HepG2 (cell line): ENCODE measurements around the gene STAT1. TPM values are rescaled to one million over a fixed set of nuclear protein-coding genes. Genes with fewer than 3 reads are reported as not detected.
A peak's percentile ranks its signal among the peaks of the same experiment; 100 is the strongest.

Source experiments
- ATAC-seq: fragments of 200-7000 bp; cut with Tn5 transposase; 3 replicates; pipeline ENCODE4 v1.9.1; 2020; ENCODE audit warnings: mild to moderate bottlenecking, moderate library complexity
- BruUV-seq: library from RNA; stranded (reverse); fragments of 400-500 nt; replicated peaks from 2 replicates; lab custom pipeline; 2021; lab: Mats Ljungman, UMichigan
- CTCF ChIA-PET: fragments of 300-600 bp; formaldehyde crosslinking; extraction: SDS; loops from one replicate; lab custom pipeline; 2021; ENCODE audit warnings: low total read pairs, inconsistent platforms, low intra/inter-chr PET ratio; lab: Yijun Ruan, JAX
- POLR2A ChIA-PET: fragments of 350-600 bp; sonication (Branson Sonifier 250); formaldehyde crosslinking; loops from one replicate; lab custom pipeline; 2020; ENCODE audit warnings: antibody characterized with exemption, inconsistent platforms; lab: Yijun Ruan, JAX
- DNase-seq: peaks from one replicate; pipeline ENCODE4 v3.0.0-alpha.2; 2015; ENCODE audit warnings: low spot score
- FAIRE-seq: peaks from 3 replicates; lab custom pipeline; 2011; peaks lifted over from hg19 to GRCh38; lab: Jason Lieb, UNC
- H2AFZ ChIP-seq: one replicate; pipeline ENCODE4 v1.6.1; 2011; ENCODE audit warnings: low read length, inconsistent platforms
- H3K27ac ChIP-seq: fragments of 300-600 bp; 3 replicates; pipeline ENCODE4 v1.8.0; 2011; ENCODE audit warnings: mixed run types, mild to moderate bottlenecking, mixed read lengths, low read length, inconsistent platforms; ENCODE audit not compliant: insufficient read depth; ENCODE audit errors: extremely low read length
- H3K27me3 ChIP-seq, 2 experiments: fragments of 200-600 bp in 1 of 2; 2 replicates in 1 of 2; 3 replicates in 1 of 2; pipeline versions ENCODE4 v1.6.0 to v1.8.0; 2011; ENCODE audit warnings: low read length in 2 of 2, mild to moderate bottlenecking in 2 of 2, moderate library complexity in 2 of 2, inconsistent platforms in 1 of 2; ENCODE audit not compliant: insufficient read depth in 2 of 2, control insufficient read depth in 1 of 2
- H3K36me3 ChIP-seq, 2 experiments: fragments of 200-600 bp in 1 of 2; replicated peaks in 1 of 2; 2 replicates in 1 of 2; 3 replicates in 1 of 2; pipeline versions ENCODE4 v1.5.1 to v1.8.0; 2011; ENCODE audit warnings: low read length in 2 of 2, inconsistent platforms in 1 of 2; ENCODE audit not compliant: insufficient read depth in 2 of 2, control insufficient read depth in 1 of 2
- H3K4me1 ChIP-seq: 2 replicates; pipeline ENCODE4 v1.5.1; 2012; ENCODE audit warnings: low read length, inconsistent platforms; ENCODE audit not compliant: insufficient read depth
- H3K4me2 ChIP-seq: 2 replicates; pipeline ENCODE4 v1.6.0; 2011; ENCODE audit warnings: low read depth, low read length, inconsistent platforms
- H3K4me3 ChIP-seq, 3 experiments: fragments of 200-600 bp in 1 of 3; sonication (generic), shearing (Covaris generic) in 1 of 3; replicated peaks in 1 of 3; 2 replicates each; pipeline ENCODE4 v1.5.1; 2011 to 2016; ENCODE audit warnings: low read length in 3 of 3, inconsistent platforms in 2 of 3, low read depth in 2 of 3, mild to moderate bottlenecking in 2 of 3, control low read depth in 1 of 3, mixed read lengths in 1 of 3; ENCODE audit not compliant: insufficient read depth in 1 of 3
- H3K79me2 ChIP-seq: one replicate; pipeline ENCODE4 v1.6.1; 2011; ENCODE audit warnings: low read length, inconsistent platforms; ENCODE audit not compliant: insufficient read depth
- H3K9ac ChIP-seq: 2 replicates; pipeline ENCODE4 v1.6.0; 2011; ENCODE audit warnings: mild to moderate bottlenecking, low read depth, low read length, inconsistent platforms; ENCODE audit not compliant: insufficient read depth
- H3K9me3 ChIP-seq: 2 replicates; pipeline ENCODE4 v1.5.1; 2012; ENCODE audit warnings: mild to moderate bottlenecking, low read length
- H4K20me1 ChIP-seq: 2 replicates; pipeline ENCODE4 v1.6.0; 2011; ENCODE audit warnings: inconsistent platforms, mild to moderate bottlenecking, low read length, moderate library complexity; ENCODE audit not compliant: insufficient read depth
- MNT ChIP-seq: fragments of 450-650 bp; IDR thresholded peaks from 2 replicates; pipeline ENCODE4 v1.6.1; 2016
- SP140L ChIP-seq: sonication (generic); formaldehyde crosslinking; IDR thresholded peaks from 2 replicates; pipeline ENCODE4 v1.4.0; 2020; ENCODE audit warnings: missing genetic modification reagents, borderline replicate concordance
- SSRP1 ChIP-seq: IDR thresholded peaks from 2 replicates; pipeline ENCODE4 v1.6.1; 2016; ENCODE audit warnings: control low read depth
- WGBS: methylation state at CpG from one replicate; pipeline ENCODE4 v1.1.6; 2017; ENCODE audit warnings: low lambda C conversion rate; 5-methylcytosine and 5-hydroxymethylcytosine counted together
- in situ Hi-C: cut with HindIII; loops from 2 replicates; pipeline ENCODE4 v1.10.0; 2017; ENCODE audit warnings: low pct_unique_long_range_greater_than_20kb; ENCODE audit not compliant: extremely low pct_ligation_motif_present
- intact Hi-C: fragments of 100-400 bp; cut with micrococcal nuclease; formaldehyde crosslinking; loops from one replicate; pipeline ENCODE4 v1.10.0; 2022; ENCODE audit not compliant: unreplicated experiment
- polyA plus RNA-seq, 8 experiments: library from polyadenylated mRNA; depleted of rRNA in 3 of 8; stranded (reverse) in 7 of 8; unstranded in 1 of 8; fragments of >200 nt; fragmentation: Illumina TruSeq in 4 of 8; extraction: Trizol in 4 of 8; gene quantifications; 2 replicates each; pipeline versions ENCODE4 v1.2.1 to v1.2.3, GENCODE V29; 2011 to 2016; ENCODE audit warnings: low read depth in 4 of 8, missing spikeins in 1 of 8, mixed read lengths in 1 of 8; ENCODE audit not compliant: insufficient read depth in 1 of 8
- total RNA-seq, 5 experiments: library from RNA; depleted of rRNA; stranded (reverse); fragments of >200 nt; fragmentation: Illumina TruSeq; extraction: Trizol; gene quantifications; 2 replicates each; pipeline ENCODE4 v1.2.3, GENCODE V29; 2016; ENCODE audit warnings: low read depth in 1 of 5
- TF ChIP-seq, protein P1 (sequence below): sonication (generic); formaldehyde crosslinking; IDR thresholded peaks from 2 replicates; pipeline ENCODE4 v1.5.1; 2020; ENCODE audit warnings: mild to moderate bottlenecking, missing genetic modification reagents, borderline replicate concordance

The STAT1 gene
- total and polyA plus RNA-seq, 2 of the 13 experiments (the other 11 are each of a cell fraction or from before 2014, with no cell fraction given) = 21.8 to 59.6 TPM

- CTCF ChIA-PET = no interaction called here
- in situ Hi-C loops (no loop called here), intact Hi-C loops (no loop called here)
- FAIRE-seq (no peak), DNase-seq (no peak), ATAC-seq (no peak)
- no peak for TF ChIP-seq SP140L
- TF ChIP-seq, protein P1, sequence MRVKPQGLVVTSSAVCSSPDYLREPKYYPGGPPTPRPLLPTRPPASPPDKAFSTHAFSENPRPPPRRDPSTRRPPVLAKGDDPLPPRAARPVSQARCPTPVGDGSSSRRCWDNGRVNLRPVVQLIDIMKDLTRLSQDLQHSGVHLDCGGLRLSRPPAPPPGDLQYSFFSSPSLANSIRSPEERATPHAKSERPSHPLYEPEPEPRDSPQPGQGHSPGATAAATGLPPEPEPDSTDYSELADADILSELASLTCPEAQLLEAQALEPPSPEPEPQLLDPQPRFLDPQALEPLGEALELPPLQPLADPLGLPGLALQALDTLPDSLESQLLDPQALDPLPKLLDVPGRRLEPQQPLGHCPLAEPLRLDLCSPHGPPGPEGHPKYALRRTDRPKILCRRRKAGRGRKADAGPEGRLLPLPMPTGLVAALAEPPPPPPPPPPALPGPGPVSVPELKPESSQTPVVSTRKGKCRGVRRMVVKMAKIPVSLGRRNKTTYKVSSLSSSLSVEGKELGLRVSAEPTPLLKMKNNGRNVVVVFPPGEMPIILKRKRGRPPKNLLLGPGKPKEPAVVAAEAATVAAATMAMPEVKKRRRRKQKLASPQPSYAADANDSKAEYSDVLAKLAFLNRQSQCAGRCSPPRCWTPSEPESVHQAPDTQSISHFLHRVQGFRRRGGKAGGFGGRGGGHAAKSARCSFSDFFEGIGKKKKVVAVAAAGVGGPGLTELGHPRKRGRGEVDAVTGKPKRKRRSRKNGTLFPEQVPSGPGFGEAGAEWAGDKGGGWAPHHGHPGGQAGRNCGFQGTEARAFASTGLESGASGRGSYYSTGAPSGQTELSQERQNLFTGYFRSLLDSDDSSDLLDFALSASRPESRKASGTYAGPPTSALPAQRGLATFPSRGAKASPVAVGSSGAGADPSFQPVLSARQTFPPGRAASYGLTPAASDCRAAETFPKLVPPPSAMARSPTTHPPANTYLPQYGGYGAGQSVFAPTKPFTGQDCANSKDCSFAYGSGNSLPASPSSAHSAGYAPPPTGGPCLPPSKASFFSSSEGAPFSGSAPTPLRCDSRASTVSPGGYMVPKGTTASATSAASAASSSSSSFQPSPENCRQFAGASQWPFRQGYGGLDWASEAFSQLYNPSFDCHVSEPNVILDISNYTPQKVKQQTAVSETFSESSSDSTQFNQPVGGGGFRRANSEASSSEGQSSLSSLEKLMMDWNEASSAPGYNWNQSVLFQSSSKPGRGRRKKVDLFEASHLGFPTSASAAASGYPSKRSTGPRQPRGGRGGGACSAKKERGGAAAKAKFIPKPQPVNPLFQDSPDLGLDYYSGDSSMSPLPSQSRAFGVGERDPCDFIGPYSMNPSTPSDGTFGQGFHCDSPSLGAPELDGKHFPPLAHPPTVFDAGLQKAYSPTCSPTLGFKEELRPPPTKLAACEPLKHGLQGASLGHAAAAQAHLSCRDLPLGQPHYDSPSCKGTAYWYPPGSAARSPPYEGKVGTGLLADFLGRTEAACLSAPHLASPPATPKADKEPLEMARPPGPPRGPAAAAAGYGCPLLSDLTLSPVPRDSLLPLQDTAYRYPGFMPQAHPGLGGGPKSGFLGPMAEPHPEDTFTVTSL (CRISPR knock-in tag) = no peak
- peaks cover 18% of the 10 kb centered on the region for H3K4me1 ChIP-seq
- BruUV-seq = no TSS peak
- POLR2A ChIA-PET = no interaction called here
- H3K9me3 ChIP-seq = no peaks in the 10 kb centered on the region
- no peak overlapping the region for H3K9ac ChIP-seq
- H3K4me2 ChIP-seq = no peak overlapping the region
- no peaks in the 10 kb centered on the region for H3K36me3 ChIP-seq
- H3K4me3 ChIP-seq = no peak overlapping the region
- no peak overlapping the region for H2AFZ ChIP-seq
- H3K27ac ChIP-seq = no peak overlapping the region
- H4K20me1 ChIP-seq = no peaks in the 10 kb centered on the region
- H3K79me2 ChIP-seq = no peaks in the 10 kb centered on the region
- H3K27me3 ChIP-seq = no peaks in the 10 kb centered on the region
- 19% methylated on average over 2 of the region's 2 CpGs for WGBS
Measured at GRCh38 chr2:191026377-191026776, 12.4 kb upstream of the STAT1 start.

GRCh38 chr2:191025135-191025534 lies 11.2 kb upstream of the STAT1 start:
- Histone ChIP-seq H3K27me3 (no peaks in the 10 kb centered on the region; a peak in 1 of 5 replicates), H3K4me1 (peaks cover 11% of the 10 kb centered on the region), H3K27ac (no peak overlapping the region), H3K9me3 (no peaks in the 10 kb centered on the region), H3K4me2 (no peak overlapping the region), H3K9ac (no peak overlapping the region), H3K4me3 (no peak overlapping the region), H3K79me2 (peaks cover 3% of the 10 kb centered on the region), H2AFZ (no peak overlapping the region), H4K20me1 (no peaks in the 10 kb centered on the region), H3K36me3 (no peaks in the 10 kb centered on the region)
- DNase-seq = no peak
- no TSS peak for BruUV-seq
- in situ Hi-C loops = no loop called here
- 15% methylated on average over 1 of the region's 1 CpG for WGBS
- no peak for ATAC-seq
- no peak for FAIRE-seq
- intact Hi-C loops = no loop called here
- 0 out of 2 replicates have a peak, but pooled peaks have one; percentile 41 for TF ChIP-seq MNT
- TF ChIP-seq SSRP1 (CRISPR knock-in tag) = no peak
- TF ChIP-seq, all 625 proteins: peak for 1
- CTCF ChIA-PET = no interaction called here
- POLR2A ChIA-PET = no interaction called here
